HG02970 (cell line): ENCODE measurements around the gene GSG1L.

ENCODE experiments used
- ATAC-seq: cut with Tn5 transposase; IDR thresholded peaks from one replicate; pipeline ENCODE4 v1.9.1; 2021; ENCODE audit warnings: mild to moderate bottlenecking, moderate library complexity, moderate number of reproducible peaks; ENCODE audit not compliant: unreplicated experiment, low FRiP score

Gene GSG1L

GRCh38 chr16:27829975-27830374 lies 233.5 kb downstream of the GSG1L start:
- no peak for ATAC-seq

DNA sequence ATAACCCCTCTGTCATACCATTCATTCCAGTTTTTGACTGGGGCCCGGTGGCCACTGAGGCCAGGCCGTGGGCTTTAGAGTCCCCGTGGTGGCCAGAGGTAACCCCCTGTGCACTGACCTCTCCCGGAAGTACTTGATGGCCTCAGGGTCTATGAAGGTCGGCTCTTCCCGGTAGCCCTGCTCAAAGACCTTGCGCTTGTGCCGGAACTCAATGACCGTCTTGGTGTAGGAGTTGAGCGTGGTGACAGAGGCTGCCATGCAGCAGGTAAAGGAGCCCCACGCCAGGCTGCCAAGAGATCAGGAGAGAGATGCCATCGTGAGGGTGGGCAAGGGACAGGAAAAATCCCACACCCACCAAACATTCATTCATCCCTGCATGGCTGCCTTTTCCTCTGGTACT lies 234.8 kb downstream of the GSG1L start:
- ATAC-seq = no peak

GRCh38 chr16:27827765-27828164 lies 235.7 kb downstream of the GSG1L start:
- ATAC-seq = no peak

DNA sequence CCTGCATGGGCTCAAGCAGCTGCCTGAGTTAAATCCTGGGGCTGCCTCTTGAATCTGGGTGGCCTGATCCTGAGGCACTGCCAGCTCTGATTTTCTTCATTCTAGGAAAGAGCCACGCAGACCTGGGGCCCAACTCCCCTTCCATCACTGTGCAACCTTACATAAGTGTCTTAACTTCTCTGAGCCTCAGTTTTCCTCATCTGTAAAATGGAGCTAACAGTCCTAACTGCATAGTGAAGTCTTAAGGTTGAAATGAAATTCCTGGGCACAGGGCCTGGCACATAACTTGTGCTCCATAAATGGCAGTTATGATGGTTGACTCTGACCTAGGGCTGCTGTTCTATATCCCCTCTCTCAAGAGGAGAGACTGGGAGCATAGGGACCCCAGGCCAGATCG lies 236.6 kb downstream of the GSG1L start:
- ATAC-seq = no peak

DNA sequence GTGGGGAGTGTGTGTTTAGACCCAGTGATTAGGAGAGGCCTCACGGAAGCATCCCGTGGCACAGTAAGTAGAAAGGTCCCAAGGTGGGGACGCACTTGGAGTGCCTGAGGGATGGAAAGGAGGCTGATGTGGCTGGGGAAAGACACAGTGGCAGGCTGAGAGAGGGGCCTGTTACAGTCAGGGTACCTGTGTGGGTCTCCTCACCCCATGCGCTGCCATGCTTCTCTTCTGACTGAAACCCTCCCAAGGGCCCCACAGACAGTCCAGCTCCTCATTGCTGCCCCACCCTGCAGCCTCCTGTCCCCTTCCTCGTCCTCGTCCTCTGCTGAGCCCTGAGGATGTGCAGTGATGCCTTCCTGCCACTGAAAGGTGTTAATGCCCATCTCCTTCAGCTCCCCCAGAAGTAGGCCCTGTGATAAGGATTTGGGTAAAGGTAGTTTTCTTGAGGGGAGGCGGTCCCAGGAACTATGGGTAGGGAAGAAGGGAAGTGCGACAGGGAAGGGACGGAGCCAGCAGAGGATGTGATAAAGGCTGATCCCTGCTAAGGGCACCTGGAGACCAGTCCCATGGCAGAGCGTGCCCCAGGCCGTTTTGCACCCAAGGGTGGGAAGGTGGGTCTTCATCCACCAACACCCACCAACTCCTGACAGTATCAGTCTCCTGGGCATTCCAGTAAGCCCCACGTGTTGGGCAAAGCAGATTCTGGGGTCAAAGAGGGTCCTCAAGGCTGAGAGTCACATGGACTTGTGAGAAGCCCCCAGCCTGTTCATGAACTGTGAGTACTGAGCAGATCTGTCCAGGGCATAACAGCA lies 237.2 kb downstream of the GSG1L start:
- no peak for ATAC-seq

DNA sequence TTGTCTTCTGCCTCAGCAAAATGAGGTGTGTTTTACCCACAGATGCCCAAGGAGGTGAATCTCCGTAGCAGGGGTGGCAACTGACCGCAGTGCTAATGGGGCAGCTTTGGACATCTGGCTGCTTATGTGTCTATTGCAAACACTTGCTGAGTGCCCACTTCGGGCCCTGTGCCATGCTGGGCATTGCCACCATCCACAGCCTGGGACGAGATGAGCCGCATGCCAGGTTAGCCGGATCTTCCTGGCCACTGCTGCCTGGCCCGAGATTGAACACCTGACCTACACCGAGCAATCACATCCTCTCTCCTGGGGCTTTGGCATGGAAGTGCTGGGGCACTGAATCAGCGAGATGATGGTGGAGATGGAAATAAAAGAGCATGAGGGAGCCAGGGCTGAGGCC lies 238.7 kb downstream of the GSG1L start:
- ATAC-seq = no peak

GRCh38 chr16:27824006-27824405 lies 239.5 kb downstream of the GSG1L start:
- no peak for ATAC-seq

DNA sequence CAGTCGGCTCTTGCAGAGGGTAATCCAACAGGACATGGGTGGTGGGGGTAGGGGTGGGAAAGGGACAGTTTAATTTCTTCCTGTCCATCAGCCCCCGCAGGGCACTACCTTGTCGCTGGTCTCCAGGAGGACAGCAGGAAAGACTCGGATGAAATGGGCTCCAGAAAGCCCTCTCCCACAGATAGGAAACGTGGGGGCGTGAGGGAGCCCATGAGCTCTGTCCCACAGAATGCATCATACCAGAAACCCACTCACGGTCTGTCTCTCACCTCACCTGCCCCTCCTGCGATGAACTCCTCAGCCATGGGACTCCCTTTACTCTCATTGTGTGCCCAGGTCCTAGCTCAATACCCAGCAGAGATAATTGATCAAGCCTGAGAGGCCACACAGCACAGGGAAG lies 240.1 kb downstream of the GSG1L start:
- no peak for ATAC-seq

GRCh38 chr16:27822996-27823395 lies 240.5 kb downstream of the GSG1L start:
- ATAC-seq = no peak

DNA sequence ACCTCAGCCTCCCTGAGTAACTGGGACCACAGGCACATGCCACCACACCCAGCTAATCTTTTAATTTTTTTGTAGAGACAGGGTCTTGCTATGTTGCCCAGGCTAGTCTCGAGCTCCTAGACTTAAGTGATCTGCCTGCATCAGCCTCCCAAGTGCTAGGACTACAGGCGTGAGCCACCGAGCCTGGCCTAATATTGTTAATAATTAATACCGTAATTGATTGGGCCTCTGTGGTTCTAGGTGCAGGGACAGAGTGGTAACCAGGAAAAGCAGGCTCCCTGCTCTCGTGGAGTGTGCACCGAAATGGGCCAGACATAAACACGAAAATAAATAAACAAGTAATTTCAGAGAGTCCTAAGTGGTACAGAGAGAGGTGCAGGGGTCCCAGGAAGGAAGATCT lies 241.0 kb downstream of the GSG1L start:
- ATAC-seq = no peak

DNA sequence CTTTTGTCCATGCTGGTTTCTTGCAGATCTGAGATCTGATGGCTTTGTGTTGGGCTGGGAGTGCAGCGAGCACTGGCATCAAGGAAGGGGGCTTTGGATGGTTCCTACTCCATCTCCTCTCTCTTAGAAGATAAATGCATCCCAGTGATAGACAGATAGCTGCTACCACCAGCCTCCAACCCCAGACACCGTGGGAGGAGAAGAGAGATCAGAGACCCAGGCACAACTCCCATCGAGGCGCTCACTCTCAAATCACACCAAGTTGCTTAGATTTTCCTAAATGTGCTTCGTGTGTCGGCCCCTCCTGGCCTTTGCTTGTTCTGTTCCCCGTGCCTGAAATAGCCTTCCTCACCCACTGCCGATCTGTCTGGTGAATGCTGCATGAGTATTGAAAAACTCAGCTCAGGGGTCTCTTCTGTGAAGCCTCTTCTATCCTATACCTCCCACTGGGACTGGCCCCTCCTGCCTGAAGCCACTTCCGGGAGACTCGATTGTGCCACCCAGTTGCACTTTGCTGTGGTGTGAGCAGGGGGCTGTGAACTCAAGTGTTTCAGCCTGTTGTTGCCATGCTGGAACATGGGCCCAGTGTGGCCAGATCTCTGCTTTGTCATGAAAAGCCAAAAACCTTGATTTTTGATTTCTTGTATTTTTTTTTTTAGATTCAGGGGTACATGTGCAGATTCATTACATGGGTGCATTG lies 242.7 kb downstream of the GSG1L start:
- ATAC-seq = no peak

DNA sequence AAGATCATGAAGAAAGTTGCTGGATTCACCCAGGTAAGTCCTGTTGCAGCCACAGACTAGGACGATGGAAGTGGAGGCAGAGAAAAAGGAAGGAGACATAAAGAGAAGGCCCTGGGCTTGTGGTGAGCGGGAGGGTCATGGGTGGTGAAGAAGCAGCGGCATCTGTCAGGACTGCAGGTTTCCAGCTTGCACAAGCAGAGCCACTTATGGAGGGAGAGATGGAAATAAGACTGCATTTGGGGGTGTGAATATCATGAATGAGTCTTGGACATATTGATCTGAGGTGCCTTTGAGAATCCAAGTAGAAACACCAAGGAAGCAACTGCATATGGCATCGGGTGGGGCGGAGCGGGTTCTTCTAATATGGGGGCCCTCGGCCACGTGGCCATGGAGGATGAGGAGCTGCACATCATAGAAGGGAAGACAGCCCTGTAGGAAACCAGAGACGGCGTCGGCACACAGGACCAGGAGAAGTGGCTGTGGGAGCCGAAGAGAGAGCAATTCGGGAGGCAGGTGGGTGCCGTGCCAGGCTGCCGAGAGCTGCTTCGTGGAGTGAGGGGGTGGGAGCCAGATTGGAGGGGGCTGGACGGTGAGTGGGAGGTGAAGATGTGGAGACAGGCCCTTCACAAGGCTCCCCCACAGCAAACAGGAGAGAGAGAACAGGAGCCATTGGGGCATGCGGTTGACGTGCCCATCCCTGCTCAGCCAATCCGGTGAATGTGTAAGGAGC lies 243.5 kb downstream of the GSG1L start:
- no peak for ATAC-seq

DNA sequence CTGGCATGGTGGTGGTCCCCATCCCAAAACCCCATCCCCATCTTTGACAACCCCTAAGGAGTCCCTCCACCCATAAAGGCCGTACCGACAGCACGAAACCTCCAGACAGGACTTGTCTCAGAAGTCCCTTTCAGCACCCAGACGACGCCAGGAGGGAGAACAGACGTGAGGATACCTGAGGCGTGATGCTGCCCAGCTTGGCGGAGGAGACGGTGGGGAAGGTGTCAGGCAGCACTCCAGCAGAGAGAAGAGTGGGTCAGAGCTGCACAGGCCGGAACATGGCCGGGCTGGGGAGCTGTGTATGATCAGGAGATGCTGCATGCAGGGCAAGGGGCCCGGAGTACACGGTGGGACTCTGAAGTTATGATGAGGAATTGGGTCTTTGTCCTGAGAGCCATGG lies 244.2 kb downstream of the GSG1L start:
- no peak for ATAC-seq

GRCh38 chr16:27818246-27818645 lies 245.3 kb downstream of the GSG1L start:
- ATAC-seq = no peak

- no peak for ATAC-seq
Measured at GRCh38 chr16:27817038-27817437, 246.5 kb downstream of the GSG1L start.

GRCh38 chr16:27816561-27816960 lies 247.0 kb downstream of the GSG1L start:
- no peak for ATAC-seq

DNA sequence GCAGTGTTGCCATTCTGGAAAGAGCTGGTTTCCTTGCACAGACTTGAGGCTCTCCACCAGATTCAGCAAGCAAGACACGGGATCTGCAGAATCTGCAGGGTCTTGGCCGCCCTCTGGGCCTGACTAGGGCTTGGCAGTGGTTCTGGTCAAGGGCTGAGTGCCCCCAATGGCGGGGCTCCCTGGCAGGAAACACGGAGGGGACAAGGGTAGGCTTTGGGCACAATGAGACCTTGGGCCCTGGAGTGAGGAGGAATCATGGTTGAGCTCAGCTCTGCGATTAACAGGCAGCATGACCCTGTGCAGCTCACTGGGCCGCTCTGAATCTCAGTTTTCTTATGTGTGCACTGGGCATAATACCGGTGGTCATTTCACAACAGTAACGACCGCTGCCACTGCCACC lies 249.9 kb downstream of the GSG1L start:
- no peak for ATAC-seq

- ATAC-seq = no peak
Measured at GRCh38 chr16:27811881-27812280, 251.6 kb downstream of the GSG1L start.

GRCh38 chr16:27806986-27807385 lies 256.5 kb downstream of the GSG1L start:
- no peak for ATAC-seq

DNA sequence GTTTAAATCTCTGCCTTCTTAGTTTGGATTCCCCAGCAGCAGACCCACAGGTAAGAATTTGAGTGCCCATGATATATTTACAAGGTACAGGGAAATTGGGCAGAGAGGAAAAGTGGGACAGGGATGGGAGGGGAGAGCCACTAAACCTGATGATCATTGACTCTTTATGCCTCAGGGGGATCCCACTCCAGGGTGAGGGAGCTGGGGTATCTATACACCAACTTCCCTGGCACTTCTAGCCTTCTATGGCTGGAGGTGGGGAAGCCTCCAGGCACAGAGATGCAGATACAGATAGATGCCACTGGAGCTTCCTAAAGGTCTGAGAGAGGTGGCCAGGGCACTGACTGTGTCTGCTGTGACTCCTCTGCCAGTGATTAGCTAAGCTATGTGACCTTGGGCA lies 257.1 kb downstream of the GSG1L start:
- no peak for ATAC-seq

DNA sequence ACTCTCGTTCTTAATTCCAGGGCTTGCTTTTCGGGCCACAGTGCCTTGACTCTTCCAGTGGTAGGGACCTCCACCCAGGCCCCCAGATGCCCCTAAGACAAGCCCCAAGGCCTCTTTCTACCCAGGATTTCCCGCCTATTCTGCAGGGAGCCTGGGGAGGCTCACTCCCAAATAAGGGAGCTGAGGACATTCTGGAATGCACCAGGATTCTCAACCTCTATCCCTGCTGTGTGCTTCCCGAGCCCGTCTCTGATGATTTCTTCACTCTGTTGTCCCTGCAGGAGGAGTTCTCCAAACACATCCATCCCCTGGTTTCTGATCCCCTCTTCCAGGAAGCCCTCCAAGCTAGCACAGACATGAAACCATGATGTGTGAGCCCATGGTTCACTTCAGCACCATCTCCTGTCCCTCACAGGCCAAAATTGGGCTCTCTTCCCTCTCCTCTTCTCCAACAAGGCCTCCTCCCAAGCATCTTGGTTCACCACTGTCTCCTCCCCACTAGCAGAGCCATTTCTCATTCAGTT lies 257.6 kb downstream of the GSG1L start:
- ATAC-seq = no peak
